HG02588 (cell line): Measurements from ENCODE around the gene GFY.

Experiments used
- ATAC-seq: cut with Tn5 transposase; IDR thresholded peaks from one replicate; pipeline ENCODE4 v1.9.1; 2021; ENCODE audit warnings: mild to moderate bottlenecking, moderate library complexity; ENCODE audit not compliant: unreplicated experiment

GFY gene

GRCh38 chr19:49428547-49429451 is 3.6 kb downstream of the GFY start:
- ATAC-seq, result no peak

- ATAC-seq, result no peak
Measured at GRCh38 chr19:49430172-49430677, 5.0 kb downstream of the GFY start.

GRCh38 chr19:49430678-49431329 is 5.6 kb downstream of the GFY start:
- no peak for ATAC-seq

- no peak for ATAC-seq
Measured at GRCh38 chr19:49431330-49431749, 6.2 kb downstream of the GFY start.

GRCh38 chr19:49432141-49433073 is 7.2 kb downstream of the GFY start:
- ATAC-seq, result no peak

DNA sequence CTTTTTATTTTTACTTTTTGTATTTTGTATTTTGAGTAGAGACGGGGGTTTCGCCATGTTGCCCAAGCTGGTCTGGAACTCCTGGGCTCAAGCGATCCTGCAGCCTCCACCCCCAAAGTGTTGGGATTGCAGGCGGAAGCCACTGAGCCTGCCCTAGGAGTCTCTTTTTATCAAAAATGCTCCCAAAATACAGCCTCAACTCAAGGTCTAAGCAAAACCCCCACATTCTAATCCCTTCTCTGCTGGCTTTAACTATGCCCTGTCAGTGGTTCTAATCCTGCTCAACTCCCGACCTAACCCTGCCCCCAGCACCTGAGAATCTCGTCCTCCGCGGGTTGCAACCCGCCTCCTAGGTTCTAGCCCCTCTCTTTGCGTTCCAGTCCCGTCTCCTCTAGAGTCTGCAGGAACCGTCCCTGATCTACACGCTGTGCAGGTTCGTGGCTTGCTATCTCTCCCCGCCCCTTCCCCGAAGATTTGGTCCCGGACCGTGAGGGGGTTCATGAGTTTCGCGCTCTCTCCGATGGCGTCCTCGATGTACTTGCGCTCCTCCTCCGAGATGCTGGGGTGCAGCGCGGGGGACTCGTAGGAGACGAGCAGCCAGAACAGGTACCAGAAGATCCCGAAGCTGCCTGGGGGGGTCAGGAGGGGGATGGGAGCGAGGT is 8.2 kb downstream of the GFY start:
- ATAC-seq, result no peak

DNA sequence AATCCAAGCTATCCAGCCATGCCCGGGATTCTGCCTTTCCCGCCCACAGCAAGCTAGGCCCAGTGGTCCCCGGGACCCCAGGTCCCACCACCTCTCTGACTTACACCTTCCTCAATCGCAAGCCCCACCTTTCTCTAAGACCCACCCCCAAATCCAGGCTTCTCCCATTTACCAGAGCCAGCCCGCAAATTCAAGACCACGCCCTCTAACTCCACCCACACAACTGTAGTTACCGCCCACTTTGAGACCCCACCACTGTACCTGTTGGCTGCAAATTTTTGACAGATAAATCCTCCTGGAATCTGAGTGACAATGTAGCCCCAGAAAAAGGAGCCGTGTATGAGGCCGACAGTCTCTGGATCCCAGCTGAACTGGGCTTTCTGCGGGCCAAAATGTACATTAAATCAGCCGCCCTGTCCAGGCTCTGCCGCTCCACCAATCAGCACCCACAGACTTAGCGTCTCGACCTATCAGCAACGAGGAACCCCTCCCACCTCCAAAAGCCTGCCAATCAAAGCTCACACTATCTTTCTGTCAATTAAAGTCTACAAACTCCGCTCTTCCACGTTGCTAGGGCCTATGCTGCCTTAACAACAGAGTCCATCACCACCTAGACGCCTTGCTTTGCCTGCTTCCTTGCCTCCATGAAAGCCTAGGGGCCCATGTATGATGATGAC is 9.9 kb downstream of the GFY start:
- ATAC-seq, result no peak

GRCh38 chr19:49435670-49436069 is 10.5 kb downstream of the GFY start:
- no peak for ATAC-seq

- ATAC-seq, result no peak
Measured at GRCh38 chr19:49436381-49437017, 11.3 kb downstream of the GFY start.

- ATAC-seq, result no peak
Measured at GRCh38 chr19:49437231-49437630, 12.0 kb downstream of the GFY start.

GRCh38 chr19:49438261-49438660 is 13.1 kb downstream of the GFY start:
- ATAC-seq, result no peak

- ATAC-seq, result no peak
Measured at GRCh38 chr19:49439836-49440235, 14.6 kb downstream of the GFY start.

- no peak for ATAC-seq
Measured at GRCh38 chr19:49440439-49441209, 15.4 kb downstream of the GFY start.

DNA sequence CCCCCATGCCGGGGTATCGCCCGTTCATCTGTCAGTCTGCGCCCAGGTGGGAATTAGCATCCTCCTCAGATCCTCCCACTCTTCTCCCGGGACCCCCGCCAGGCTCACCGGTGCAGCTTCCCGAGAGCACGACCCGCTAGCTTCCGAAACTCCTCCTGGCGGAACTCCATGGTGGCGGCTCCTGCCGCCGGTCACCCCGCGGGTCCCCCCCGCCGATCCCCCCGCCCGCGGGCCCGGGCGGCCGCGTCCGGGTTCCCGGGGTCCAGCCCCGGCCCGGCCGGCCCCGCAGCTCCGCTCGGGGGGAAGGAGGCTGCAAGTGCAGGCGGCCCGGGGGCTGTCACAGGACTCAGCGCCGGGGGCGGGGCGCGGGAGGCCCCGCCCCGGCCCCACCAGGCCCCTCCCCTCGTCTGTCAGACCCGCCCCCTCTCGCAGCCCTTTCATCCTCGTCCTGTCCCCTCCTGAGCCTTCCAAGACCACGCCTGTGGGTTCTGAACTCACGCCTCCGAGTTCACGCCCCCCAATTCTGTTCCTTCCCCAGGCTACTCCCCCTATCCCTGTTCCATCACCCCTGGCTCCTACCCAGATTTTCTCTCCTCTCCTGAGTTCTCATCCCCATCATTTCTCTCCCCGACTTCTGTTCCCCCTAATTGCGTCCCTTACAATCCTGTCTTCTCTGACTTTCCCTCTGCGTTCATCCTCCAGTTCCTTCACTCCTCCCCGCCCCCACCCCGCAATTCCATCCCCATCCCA is 16.2 kb downstream of the GFY start, which contains the start of gene SLC17A7:
TSS of gene SLC17A7 (minus strand) at position 318 of the 750 bp plus-strand sequence. CDS start at position 170, 148 bp downstream.
- no peak for ATAC-seq

GRCh38 chr19:49441960-49442350 is 16.8 kb downstream of the GFY start:
- ATAC-seq, result no peak

- no peak for ATAC-seq
Measured at GRCh38 chr19:49442354-49442753, 17.2 kb downstream of the GFY start.

DNA sequence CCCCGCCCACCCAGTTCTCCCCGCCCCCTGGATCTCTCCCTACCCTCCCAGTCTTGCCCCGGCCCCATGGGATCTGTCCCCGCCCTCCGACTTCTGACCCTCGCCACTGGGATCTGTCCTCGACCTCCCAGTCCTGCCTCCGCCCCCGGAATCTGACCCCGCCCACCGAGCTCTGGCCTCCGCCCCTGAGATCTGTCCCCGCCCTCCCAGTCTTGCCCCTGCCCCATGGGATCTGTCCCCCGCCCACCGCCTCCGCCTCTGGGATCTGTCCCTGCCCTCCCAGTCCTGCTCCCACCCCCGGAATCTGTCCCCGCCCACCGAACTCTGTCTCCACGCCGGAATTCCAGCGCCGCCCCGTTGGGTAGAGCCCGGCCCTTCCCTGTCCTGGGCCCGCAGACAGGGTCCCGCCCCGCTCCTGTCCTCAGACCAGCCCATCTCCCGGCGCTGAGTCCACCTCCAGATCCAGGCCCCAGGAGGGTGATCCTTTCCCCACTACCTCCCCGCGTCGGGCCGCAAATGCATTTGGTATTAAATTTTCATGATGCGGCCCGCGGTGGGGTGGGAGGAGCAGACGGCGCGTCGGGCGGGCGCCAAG is 17.7 kb downstream of the GFY start:
- ATAC-seq, result peak; percentile 15
